Measurements from ENCODE around the gene TSPAN10. TPM values are rescaled to one million over a fixed set of nuclear protein-coding genes. Genes with fewer than 3 reads are reported as not detected.

The TSPAN10 gene
- total and polyA plus RNA-seq, 2 of the 4 experiments (the other 2 are of a cell fraction), result 1.4 to 4.5 TPM

- H2BK120ac ChIP-seq (ENCODE audit: low read depth, low read length), result no peak overlapping the region
- peaks cover 56% of the 10 kb centered on the region for H3K36me3 ChIP-seq (ENCODE audit: control insufficient read depth, insufficient read depth, low read length)
- peak overlapping the region; percentile 79 for H2BK5ac ChIP-seq (ENCODE audit: low read depth, low read length, poor library complexity, severe bottlenecking)
- no peak overlapping the region for H3K27ac ChIP-seq (ENCODE audit: insufficient read depth, low read length)
- peaks cover 23 to 59% of the 10 kb centered on the region in 2 experiments for H3K79me1 ChIP-seq (ENCODE audit: low read depth in 1 of 2, low read length in 2 of 2)
- H2AK5ac ChIP-seq (ENCODE audit: low read depth, low read length), result peak overlapping the region; percentile 9; the same call in 1 of the 2 replicates
- H4K20me1 ChIP-seq (ENCODE audit: insufficient read depth, low read length), result peaks cover 24% of the 10 kb centered on the region
- peak; percentile 52 for ATAC-seq (ENCODE audit: low read depth)
- CTCF ChIA-PET, result interaction anchor here (0.6 to 1.1 kb wide), 3 partner anchors 33 to 46 kb away, joined by 3 to 8 read pairs (median 4); no protein-coding TSS in a partner anchor
- H2AK9ac ChIP-seq (replicated peaks; ENCODE audit: low read depth, low read length, poor library complexity), result no peak overlapping the region
- no peak overlapping the region for H4K8ac ChIP-seq (ENCODE audit: low read depth in 2 of 2, low read length in 2 of 2)
- H3K4ac ChIP-seq (ENCODE audit: low read depth, low read length), result no peak overlapping the region
- BruUV-seq (replicated peaks), result no TSS peak
- H3K56ac ChIP-seq (ENCODE audit: extremely low read depth, insufficient read depth, low read length), result no peak overlapping the region
- no peak overlapping the region for H2BK20ac ChIP-seq (ENCODE audit: low read depth, low read length)
- dilution Hi-C loops (cut with HindIII; ENCODE audit: low sequenced_read_pairs, unreplicated experiment) (no loop called here), in situ Hi-C loops (cut with MboI; ENCODE audit: low sequenced_read_pairs) (no loop called here), intact Hi-C loops (cut with micrococcal nuclease) (no loop called here)
- H3K4me1 ChIP-seq (ENCODE audit: control insufficient read depth, insufficient read depth, low read length), result peaks cover 3% of the 10 kb centered on the region; the same call in 1 of the 2 replicates
- no peak overlapping the region for H3K18ac ChIP-seq (ENCODE audit: low read depth, low read length)
- H2AFZ ChIP-seq (replicated peaks; ENCODE audit: low read length, poor library complexity), result no peak overlapping the region
- no peak overlapping the region for H3K4me3 ChIP-seq (ENCODE audit: insufficient read depth, low read depth, low read length)
- no peak overlapping the region for H3K14ac ChIP-seq (replicated peaks; ENCODE audit: low read depth, low read length)
- peak; percentile 56 for DNase-seq
- no peaks in the 10 kb centered on the region for H3K9me3 ChIP-seq (ENCODE audit: control insufficient read depth, insufficient read depth, low read length)
- H4K5ac ChIP-seq (ENCODE audit: low read depth, low read length), result no peak overlapping the region
- 61% methylated on average over 6 of the region's 10 CpGs; no CpG with 5 or more reads in 1 of the 2 experiments for WGBS, 2 experiments (ENCODE audit: extremely low coverage in 2 of 2, insufficient read length in 1 of 2)
- H4K91ac ChIP-seq (ENCODE audit: insufficient read depth, low read depth, low read length), result peak overlapping the region; percentile 8; the same call in 1 of the 2 replicates
- no peak overlapping the region for H3K4me2 ChIP-seq (ENCODE audit: low read depth, low read length)
- peaks cover 3% of the 10 kb centered on the region; the same call in 1 of the 2 replicates for H3K9me1 ChIP-seq (ENCODE audit: insufficient read depth, low read length)
- H2BK15ac ChIP-seq (ENCODE audit: low read depth, low read length), result no peak overlapping the region
- no peak overlapping the region for H3K9ac ChIP-seq (ENCODE audit: low read depth, low read length)
- no peaks in the 10 kb centered on the region for H3K27me3 ChIP-seq (ENCODE audit: control insufficient read depth, insufficient read depth, low read length)
- H3K23ac ChIP-seq (ENCODE audit: low read depth, low read length), result peak overlapping the region; percentile 16; the same call in 1 of the 2 replicates
- POLR2A ChIA-PET (ENCODE audit: unreplicated experiment), result no interaction called here
- no peak for TF ChIP-seq RAD21 (IDR thresholded peaks at IDR 0.05; ENCODE audit: low read length)
- TF ChIP-seq CHD1 (IDR thresholded peaks at IDR 0.05; ENCODE audit: low read depth, low read length), result no peak
- TF ChIP-seq CEBPB (IDR thresholded peaks at IDR 0.05; ENCODE audit: low read depth, low read length), result no peak
- TF ChIP-seq SMC3 (IDR thresholded peaks at IDR 0.05; ENCODE audit: low read depth, low read length), result no peak
- TF ChIP-seq USF2 (IDR thresholded peaks at IDR 0.05; ENCODE audit: low read depth, low read length), result no peak
- TF ChIP-seq POLR2A (IDR thresholded peaks at IDR 0.05; ENCODE audit: low read depth, low read length), result no peak
- no peak for TF ChIP-seq MAFK (IDR thresholded peaks at IDR 0.05; ENCODE audit: low read depth, low read length)
- no peak for TF ChIP-seq MXI1 (IDR thresholded peaks at IDR 0.05; ENCODE audit: borderline replicate concordance, low read depth, low read length)
- no peak for TF ChIP-seq MAZ (IDR thresholded peaks at IDR 0.05; ENCODE audit: borderline replicate concordance, low read depth, low read length)
- no peak for TF ChIP-seq NFE2L2 (IDR thresholded peaks at IDR 0.05; ENCODE audit: low read depth, low read length)
- TF ChIP-seq RCOR1 (IDR thresholded peaks at IDR 0.05; ENCODE audit: insufficient replicate concordance, low read length), result no peak
- TF ChIP-seq ELK1 (IDR thresholded peaks at IDR 0.05; ENCODE audit: borderline replicate concordance, low read depth, low read length), result no peak
- TF ChIP-seq FOS (IDR thresholded peaks at IDR 0.05; ENCODE audit: low read depth, low read length), result no peak
- TF ChIP-seq BHLHE40 (IDR thresholded peaks at IDR 0.05; ENCODE audit: low read depth, low read length), result no peak
- TF ChIP-seq, protein P1, sequence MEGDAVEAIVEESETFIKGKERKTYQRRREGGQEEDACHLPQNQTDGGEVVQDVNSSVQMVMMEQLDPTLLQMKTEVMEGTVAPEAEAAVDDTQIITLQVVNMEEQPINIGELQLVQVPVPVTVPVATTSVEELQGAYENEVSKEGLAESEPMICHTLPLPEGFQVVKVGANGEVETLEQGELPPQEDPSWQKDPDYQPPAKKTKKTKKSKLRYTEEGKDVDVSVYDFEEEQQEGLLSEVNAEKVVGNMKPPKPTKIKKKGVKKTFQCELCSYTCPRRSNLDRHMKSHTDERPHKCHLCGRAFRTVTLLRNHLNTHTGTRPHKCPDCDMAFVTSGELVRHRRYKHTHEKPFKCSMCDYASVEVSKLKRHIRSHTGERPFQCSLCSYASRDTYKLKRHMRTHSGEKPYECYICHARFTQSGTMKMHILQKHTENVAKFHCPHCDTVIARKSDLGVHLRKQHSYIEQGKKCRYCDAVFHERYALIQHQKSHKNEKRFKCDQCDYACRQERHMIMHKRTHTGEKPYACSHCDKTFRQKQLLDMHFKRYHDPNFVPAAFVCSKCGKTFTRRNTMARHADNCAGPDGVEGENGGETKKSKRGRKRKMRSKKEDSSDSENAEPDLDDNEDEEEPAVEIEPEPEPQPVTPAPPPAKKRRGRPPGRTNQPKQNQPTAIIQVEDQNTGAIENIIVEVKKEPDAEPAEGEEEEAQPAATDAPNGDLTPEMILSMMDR (conservative IDR thresholded peaks at IDR 0.05; ENCODE audit: low read depth, low read length), result no peak
Measured at GRCh38 chr17:81599719-81600486, 37.1 kb upstream of the TSPAN10 start.
